ENCODE results near the gene DDR2.

DDR2 gene

GRCh38 chr1:162660574-162660973 lies 28.3 kb downstream of the DDR2 start:
- Histone ChIP-seq H3K9ac (ENCODE audit: low read depth, low read length) (no peak overlapping the region), H3K36me3 (ENCODE audit: insufficient read depth, low read length) (no peaks in the 10 kb centered on the region), H3K4me1 (ENCODE audit: insufficient read depth, low read length) (no peaks in the 10 kb centered on the region), H4K20me1 (ENCODE audit: insufficient read depth, low read length) (no peaks in the 10 kb centered on the region), H3K27ac (ENCODE audit: low read length) (no peak overlapping the region), H3K4me3 (ENCODE audit: low read depth in 1 of 2, low read length in 2 of 2) (no peak overlapping the region), H2AFZ (ENCODE audit: low read depth, low read length) (no peak overlapping the region), H3K79me2 (ENCODE audit: insufficient read depth, low read length) (no peaks in the 10 kb centered on the region), H3K9me3 (ENCODE audit: insufficient read depth, low read length, severe bottlenecking) (no peaks in the 10 kb centered on the region), H3K27me3 (ENCODE audit: insufficient read depth, low read length, poor library complexity) (no peaks in the 10 kb centered on the region), H3K4me2 (ENCODE audit: insufficient read depth, low read length) (no peak overlapping the region)
- DNase-seq (no peak), ATAC-seq (ENCODE audit: insufficient read depth, low read depth) (no peak)
- TF ChIP-seq, protein P1, sequence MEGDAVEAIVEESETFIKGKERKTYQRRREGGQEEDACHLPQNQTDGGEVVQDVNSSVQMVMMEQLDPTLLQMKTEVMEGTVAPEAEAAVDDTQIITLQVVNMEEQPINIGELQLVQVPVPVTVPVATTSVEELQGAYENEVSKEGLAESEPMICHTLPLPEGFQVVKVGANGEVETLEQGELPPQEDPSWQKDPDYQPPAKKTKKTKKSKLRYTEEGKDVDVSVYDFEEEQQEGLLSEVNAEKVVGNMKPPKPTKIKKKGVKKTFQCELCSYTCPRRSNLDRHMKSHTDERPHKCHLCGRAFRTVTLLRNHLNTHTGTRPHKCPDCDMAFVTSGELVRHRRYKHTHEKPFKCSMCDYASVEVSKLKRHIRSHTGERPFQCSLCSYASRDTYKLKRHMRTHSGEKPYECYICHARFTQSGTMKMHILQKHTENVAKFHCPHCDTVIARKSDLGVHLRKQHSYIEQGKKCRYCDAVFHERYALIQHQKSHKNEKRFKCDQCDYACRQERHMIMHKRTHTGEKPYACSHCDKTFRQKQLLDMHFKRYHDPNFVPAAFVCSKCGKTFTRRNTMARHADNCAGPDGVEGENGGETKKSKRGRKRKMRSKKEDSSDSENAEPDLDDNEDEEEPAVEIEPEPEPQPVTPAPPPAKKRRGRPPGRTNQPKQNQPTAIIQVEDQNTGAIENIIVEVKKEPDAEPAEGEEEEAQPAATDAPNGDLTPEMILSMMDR (IDR thresholded peaks at IDR 0.05; ENCODE audit: borderline replicate concordance, extremely low read depth, low read length, poor library complexity, severe bottlenecking), result no peak
- TF ChIP-seq EZH2 (IDR thresholded peaks at IDR 0.05; ENCODE audit: borderline replicate concordance, low read depth, low read length, severe bottlenecking), result no peak

GRCh38 chr1:162661336-162661735 lies 29.1 kb downstream of the DDR2 start:
- H3K4me3 ChIP-seq (ENCODE audit: low read depth in 1 of 2, low read length in 2 of 2), result no peak overlapping the region
- H3K9ac ChIP-seq (ENCODE audit: low read depth, low read length), result no peak overlapping the region
- H3K4me1 ChIP-seq (ENCODE audit: insufficient read depth, low read length), result no peaks in the 10 kb centered on the region
- no peak for ATAC-seq (ENCODE audit: insufficient read depth, low read depth)
- H3K79me2 ChIP-seq (ENCODE audit: insufficient read depth, low read length), result no peaks in the 10 kb centered on the region
- H3K27ac ChIP-seq (ENCODE audit: low read length), result no peak overlapping the region
- no peak for DNase-seq
- no peaks in the 10 kb centered on the region for H3K27me3 ChIP-seq (ENCODE audit: insufficient read depth, low read length, poor library complexity)
- H3K9me3 ChIP-seq (ENCODE audit: insufficient read depth, low read length, severe bottlenecking), result no peaks in the 10 kb centered on the region
- no peak overlapping the region for H2AFZ ChIP-seq (ENCODE audit: low read depth, low read length)
- H3K4me2 ChIP-seq (ENCODE audit: insufficient read depth, low read length), result no peak overlapping the region
- TF ChIP-seq, protein P1 (IDR thresholded peaks at IDR 0.05; ENCODE audit: borderline replicate concordance, extremely low read depth, low read length, poor library complexity, severe bottlenecking), result no peak
- no peak for TF ChIP-seq EZH2 (IDR thresholded peaks at IDR 0.05; ENCODE audit: borderline replicate concordance, low read depth, low read length, severe bottlenecking)
- no peaks in the 10 kb centered on the region for H4K20me1 ChIP-seq (ENCODE audit: insufficient read depth, low read length)
- no peaks in the 10 kb centered on the region for H3K36me3 ChIP-seq (ENCODE audit: insufficient read depth, low read length)

- H3K4me1 ChIP-seq (ENCODE audit: insufficient read depth, low read length), result no peaks in the 10 kb centered on the region
Observed at GRCh38 chr1:162662013-162662412, 29.7 kb downstream of the DDR2 start.

More at GRCh38 chr1:162662013-162662412, 29.7 kb downstream of the DDR2 start:
- H3K27ac ChIP-seq (ENCODE audit: low read length), result no peak overlapping the region
- H3K27me3 ChIP-seq (ENCODE audit: insufficient read depth, low read length, poor library complexity), result peaks cover 1% of the 10 kb centered on the region
- H3K9ac ChIP-seq (ENCODE audit: low read depth, low read length), result no peak overlapping the region
- H3K4me3 ChIP-seq (ENCODE audit: low read depth in 1 of 2, low read length in 2 of 2), result no peak overlapping the region
- no peaks in the 10 kb centered on the region for H3K9me3 ChIP-seq (ENCODE audit: insufficient read depth, low read length, severe bottlenecking)
- H2AFZ ChIP-seq (ENCODE audit: low read depth, low read length), result no peak overlapping the region
- H4K20me1 ChIP-seq (ENCODE audit: insufficient read depth, low read length), result no peaks in the 10 kb centered on the region
- H3K36me3 ChIP-seq (ENCODE audit: insufficient read depth, low read length), result no peaks in the 10 kb centered on the region
- ATAC-seq (ENCODE audit: insufficient read depth, low read depth) (no peak), DNase-seq (no peak)
- no peak overlapping the region for H3K4me2 ChIP-seq (ENCODE audit: insufficient read depth, low read length)
- no peak for TF ChIP-seq EZH2 (IDR thresholded peaks at IDR 0.05; ENCODE audit: borderline replicate concordance, low read depth, low read length, severe bottlenecking)
- TF ChIP-seq, protein P1 (IDR thresholded peaks at IDR 0.05; ENCODE audit: borderline replicate concordance, extremely low read depth, low read length, poor library complexity, severe bottlenecking), result no peak
- H3K79me2 ChIP-seq (ENCODE audit: insufficient read depth, low read length), result no peaks in the 10 kb centered on the region

All from DND-41 (cell line).